GM19452 (cell line): ENCODE results near the gene CLCN4.

Source experiments
- ATAC-seq: cut with Tn5 transposase; IDR thresholded peaks from one replicate; pipeline ENCODE4 v1.9.1; 2021; ENCODE audit not compliant: unreplicated experiment

Gene CLCN4

DNA sequence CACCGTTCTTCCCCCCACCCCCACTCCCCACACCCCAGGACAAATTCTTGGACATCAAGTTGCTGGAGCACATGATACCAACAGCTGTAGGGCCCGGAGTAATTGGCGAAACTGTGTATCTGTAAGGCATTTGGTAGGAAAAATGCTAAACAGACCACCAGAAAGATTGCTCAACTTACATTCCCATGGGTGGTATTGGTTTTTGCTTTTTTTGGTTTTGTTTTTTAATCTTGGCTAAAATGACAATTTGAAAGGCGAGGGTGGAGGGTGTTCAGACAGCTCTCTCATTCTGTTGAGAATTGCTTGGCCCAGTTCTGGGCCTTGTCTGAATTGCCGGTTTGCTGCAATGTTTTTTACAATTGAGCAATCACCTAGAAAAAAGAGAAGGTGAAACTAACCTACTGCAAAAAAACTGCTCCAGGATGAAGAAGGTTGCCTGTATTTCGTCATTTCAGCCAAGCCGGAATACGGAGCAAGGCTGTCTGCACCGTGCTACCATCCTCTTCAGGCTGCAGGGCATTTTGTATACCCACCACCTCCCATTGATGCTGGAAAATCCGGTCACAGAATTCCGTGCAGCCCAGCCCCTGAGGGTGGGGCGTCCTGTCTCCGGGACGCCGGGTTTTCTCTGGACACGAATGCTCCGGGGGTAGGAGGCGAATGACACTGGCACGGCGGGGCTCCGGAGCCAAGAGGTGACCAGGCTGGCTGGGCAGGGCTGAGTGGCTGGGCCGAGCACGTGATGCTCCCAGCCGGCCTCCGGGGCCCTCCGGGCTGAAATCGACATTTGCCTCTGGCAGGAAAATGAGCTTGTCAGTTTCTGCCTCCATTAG, at the start of gene CLCN4:
CLCN4 (plus strand) TSS at position 777 of the 833 bp plus-strand sequence. CDS start 28,058 bp downstream, outside the sequence.
- ATAC-seq = peak; percentile 70

DNA sequence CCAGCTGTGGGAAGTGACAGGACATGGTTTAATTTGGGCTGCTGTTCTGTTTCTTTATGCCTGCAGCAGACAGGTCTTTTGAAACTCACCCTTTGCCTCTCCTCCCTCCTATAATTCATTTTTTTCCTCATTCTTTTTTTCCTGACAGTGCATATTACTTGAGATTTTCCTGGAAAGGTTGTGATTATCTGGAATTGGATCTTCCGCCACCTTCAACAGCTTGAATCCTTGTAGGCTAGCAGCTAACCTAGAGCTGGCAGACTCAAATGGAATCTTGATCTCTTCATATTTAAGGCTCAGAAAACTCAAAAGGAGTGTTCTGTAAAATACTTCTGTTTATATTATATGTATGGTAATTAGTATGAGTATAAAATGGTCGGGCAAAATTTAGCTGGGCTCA, 49.3 kb upstream of the CLCN4 start:
- ATAC-seq = no peak

DNA sequence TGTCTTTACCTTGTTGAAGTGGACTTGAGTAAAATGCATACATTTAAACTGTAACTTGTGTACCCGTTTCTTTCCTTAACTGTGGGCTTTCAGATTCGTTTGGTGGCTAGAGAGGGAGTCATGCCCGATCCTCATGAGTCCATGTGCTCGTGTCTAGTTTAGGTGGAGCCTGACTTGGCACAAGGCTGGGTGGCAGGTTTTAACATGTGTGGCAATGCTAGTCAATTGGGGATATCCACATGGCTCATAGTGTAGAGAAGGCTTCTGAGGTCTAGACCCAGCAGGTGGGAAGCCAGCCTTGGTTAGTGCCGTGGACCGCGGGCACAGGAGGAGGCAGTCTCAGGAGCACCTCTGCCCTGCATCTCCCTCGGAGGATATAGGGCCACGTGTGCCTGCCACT, 48.5 kb upstream of the CLCN4 start:
- ATAC-seq = no peak

DNA sequence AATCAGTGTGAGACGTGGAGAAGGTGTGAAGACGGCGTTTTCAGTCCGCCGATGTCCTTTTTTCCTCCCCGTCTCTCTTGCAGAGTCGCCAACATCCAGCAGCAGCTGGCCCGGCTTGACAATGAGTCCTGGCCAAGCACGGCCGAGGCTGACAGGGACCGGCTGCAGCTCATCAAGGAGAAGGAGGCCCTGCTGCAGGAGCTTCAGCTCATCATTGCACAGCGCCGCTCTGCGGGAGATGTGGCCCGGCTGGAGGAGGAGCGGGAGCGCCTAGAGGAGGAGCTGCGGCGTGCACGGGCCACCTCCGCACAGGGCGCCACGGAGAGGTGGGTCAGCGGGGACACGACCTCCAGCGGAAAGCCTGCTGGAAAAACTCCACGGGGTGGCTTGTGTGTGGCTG, 47.1 kb upstream of the CLCN4 start:
- no peak for ATAC-seq

DNA sequence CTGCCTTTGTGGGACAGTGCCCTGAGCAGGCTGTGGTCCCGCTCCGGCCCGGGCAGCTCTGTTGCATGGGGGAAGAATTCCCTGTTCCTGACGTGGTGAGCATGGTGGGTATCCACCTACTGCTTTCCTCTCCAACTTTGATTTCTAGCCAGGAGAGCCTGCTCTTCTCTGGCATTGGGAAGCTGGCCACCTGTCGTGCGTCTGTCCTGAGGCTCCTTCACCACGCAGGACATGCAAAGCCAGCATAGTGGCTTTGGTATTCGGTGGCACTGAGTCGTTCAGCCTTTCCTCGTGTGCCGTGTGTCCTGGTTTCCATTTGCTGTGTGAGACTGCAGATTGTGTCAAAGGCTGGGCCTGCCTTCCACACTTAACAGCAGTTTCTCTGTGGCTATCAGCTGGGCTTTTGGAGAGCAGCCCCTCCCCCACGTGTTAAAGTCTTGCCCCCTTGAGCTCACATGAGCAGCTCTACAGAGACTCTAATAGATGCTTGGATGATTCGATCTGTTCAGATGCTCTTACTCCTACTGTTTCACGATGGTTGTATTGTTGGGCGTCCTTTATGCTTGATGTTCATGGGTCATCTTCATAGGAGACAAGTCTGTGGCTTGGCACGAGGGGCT, 46.3 kb upstream of the CLCN4 start:
- ATAC-seq = no peak

DNA sequence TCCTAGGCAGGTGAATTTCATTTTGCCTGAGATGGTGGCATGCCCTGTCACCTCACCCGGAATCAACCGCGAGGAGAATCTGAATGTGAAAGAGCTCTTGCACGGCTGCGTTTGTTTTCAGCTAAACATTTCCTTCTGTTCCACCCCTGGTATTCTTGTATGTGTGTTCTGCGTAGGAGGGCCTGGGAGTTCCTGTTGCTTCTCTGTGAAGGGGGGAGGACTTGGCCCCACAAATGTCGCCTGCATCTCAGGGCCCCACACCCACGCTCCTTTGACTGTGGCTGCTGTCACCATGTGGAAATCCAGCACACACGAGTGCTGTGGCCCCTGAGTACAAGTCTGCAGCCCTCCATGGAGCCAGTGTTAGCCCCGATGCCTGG, 45.8 kb upstream of the CLCN4 start:
- ATAC-seq = peak; percentile 39

DNA sequence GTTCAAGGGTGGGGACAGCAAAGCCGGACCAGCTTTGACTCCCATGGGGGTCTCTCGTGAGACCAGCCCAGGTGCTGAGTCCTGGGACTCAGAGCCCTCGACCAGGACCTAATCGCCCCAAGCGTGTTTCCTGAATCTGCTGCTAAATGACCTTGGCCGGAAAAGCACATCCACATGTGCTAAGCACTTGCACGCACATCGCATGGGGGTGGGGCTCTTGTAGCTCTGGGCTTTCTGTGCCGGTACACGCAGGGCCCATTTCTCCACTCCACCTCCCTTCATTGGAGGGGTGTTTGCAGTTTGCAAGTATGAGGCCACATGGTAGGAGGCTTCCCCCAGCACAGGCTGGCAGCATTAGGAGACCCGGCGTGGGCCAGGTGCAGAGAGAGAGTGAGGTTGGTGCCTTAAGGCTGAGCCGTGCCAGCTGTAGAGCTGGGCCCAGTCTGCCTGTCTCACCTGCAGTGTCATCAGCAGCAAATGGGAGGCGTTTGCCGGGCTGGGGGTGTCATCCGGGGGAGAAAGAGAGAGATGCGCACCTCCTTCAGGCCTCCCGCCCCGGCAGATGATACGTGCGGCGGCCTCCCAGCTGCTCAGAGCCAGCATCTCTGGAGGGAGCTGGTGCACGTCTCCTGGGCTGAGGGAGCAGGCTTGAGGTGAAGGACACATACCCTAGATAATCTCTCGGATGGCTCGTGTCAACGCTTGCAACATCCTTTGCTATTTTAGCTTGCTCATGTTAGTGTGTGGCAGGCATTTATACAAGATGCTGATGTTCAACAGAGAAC, 45.2 kb upstream of the CLCN4 start:
- ATAC-seq = peak; percentile 56

DNA sequence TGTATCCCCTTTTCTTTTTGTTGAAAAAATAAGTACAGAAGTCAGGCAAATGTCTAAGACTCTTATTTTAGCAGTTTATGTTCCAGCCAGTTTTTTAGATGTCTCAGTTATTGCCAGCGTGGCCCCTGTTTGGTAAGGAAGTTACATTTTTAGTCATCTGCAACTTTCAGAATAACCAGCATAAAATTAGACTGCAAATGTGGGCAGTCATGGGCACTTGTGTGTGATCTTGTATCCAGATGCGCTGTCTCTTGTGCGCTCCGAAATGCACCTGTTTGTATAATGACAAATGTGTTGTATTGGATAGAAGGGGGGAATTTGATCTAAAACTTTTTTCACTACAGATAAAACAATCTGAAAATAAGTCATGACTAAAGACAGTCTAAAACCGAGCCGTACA, 44.3 kb upstream of the CLCN4 start:
- ATAC-seq = no peak

DNA sequence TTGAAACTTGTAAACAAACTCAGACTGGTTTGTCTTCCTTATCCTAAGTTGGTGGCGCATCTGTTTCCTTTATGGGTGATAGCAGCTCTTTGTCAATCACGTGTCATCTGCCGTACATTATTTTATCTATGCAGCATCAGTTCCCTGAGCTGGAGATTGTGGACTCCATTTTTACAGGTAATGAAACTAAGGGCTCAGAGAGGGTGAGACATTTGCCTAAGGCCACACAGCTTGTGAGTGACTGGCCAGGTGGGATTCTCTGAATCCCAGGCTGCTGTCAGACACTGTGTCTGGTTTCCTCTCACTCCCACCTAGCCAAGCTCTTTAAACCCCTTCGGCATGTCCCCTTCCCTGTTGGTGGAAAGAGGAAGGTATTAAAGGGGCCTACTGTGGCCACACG, 41.7 kb upstream of the CLCN4 start:
- no peak for ATAC-seq

DNA sequence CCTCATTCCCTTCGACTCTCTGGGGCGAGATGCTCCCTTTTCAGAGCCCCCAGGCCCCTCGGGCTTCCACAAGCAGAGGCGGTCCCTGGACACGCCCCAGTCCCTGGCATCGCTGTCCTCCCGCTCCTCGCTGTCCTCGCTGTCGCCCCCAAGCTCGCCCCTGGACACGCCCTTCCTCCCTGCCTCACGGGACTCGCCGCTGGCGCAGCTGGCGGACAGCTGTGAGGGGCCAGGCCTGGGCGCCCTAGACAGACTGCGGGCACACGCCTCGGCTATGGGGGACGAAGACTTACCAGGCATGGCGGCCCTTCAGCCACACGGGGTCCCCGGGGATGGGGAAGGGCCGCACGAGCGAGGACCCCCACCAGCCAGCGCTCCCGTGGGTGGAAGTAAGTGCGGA, 39.5 kb upstream of the CLCN4 start:
- ATAC-seq = no peak

DNA sequence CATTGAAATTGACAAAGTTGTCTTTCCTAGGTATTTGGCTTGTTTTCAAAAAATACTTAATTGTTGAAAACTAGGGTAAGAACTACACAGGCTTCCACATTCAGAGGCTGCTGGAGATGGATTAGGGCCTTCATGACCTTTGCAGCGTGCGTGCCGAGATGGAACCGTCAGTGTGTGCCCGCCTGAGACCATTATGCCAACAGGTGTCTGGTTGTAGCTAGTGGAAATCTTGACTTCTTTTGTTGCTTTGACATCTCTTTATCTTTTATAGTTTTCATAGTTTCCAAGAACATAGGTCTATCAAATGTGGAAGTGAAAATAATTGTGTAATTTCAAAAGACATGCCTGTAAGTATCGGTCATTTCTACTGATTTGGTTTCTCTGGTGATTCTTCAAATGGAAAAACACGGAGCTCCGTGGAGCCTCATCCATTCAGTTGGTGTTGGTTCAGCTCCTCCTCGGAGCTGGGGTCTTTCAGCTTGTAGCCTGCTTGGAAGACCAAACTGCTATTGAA, 38.9 kb upstream of the CLCN4 start:
- ATAC-seq = no peak

DNA sequence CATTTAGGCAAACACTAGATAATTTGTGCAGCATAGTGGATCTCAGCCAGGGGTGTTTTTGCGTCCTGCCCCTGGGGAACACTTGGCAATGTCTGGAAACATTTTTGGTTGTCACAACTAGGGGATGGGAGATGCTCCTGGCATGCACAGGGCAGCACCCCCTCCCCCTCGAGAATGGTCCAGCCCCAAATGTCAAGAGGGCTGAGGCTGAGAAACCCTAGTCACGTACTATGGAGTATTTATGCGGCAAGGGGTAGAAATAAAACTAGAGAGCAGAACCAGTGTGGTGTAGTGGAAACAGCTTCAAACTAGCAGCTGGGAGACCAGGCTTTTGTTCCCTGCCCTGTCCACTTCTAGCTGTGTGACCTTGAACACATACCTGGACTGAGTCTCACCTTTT, 38.2 kb upstream of the CLCN4 start:
- no peak for ATAC-seq

DNA sequence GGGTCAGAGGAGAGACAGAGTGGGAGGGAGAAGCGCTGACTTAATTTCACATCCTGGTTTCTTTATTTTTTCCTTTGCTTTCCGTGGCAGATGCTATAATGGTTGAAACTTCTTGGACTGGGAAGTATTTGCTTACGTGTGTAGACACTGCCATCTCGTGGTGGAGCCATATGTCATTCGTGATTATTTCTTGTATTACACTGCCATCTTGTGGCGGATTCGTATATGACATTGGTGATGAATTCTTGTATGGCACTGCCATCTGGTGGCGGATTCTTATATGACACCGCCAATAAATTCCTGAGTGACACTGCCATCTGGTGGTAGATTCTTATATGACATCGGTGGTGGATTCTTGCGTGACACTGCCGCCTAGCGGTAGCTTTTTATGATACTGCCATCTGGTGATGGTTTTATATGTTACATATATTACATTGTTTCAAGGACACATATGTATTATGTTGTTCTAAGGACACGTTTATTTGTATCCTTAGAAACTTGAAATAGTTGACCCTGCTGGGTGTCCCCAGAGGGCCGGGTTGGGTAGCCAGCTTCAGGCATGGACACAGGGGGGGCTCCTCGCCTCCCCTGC, 37.3 kb upstream of the CLCN4 start:
- ATAC-seq = peak; percentile 39

DNA sequence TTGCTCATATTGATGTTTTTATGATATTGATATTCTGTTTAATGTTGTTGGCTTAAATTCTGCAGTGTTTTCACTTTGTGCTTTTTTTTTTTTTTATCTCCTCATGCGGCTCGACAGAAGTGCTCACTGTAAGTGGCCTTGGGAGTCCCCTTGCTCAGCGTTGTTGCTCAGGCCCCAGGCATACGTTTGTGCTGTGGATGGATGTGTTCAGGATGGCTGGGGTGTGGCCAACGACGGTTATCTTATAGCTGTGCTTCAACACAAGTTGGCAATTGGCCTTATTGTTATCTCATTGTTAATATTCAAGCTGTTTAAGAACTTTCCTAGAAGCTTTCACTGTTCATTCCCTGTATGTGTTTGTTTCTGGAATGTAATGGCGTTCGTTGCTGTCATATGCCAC, 36.4 kb upstream of the CLCN4 start:
- ATAC-seq = no peak

DNA sequence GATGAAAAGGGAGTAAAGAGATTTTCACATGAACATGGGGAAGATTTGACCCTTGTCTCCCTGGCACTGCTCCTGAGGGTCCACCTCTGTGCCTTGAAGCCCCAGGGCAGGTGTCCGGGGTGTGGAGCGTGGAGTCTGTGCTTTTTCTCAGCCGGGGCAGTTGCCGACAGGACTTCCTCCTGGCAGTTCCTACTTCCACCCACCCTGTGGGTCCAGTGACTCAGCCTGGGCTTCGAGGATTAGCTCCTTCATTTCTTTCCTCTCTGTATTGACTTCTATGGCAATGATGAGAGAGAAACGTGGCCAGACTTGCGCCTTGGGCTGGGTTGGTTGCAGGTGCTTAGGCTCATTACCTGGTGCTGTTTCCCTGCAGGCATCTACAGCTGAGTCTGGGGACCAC, 35.9 kb upstream of the CLCN4 start:
- ATAC-seq = no peak

DNA sequence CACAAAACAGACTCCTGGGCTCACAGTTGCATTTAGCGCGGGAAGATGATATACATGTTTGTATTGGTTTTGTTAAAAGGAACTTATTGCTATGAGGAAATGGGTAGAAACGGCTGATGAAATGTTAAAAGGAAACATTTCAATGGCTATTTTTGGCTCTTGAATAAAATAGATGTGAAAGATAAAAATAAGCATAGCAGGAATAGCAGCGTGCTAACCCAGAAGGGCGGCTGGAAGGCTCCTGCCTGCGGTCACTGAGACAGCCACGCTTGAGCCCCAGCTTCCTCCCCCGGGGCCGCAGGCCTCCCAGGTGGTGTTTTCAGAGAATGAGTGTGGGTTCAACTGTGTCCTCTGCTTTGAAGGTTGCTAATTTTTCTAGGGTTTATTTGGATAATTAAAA, 35.0 kb upstream of the CLCN4 start:
- peak; percentile 78 for ATAC-seq

DNA sequence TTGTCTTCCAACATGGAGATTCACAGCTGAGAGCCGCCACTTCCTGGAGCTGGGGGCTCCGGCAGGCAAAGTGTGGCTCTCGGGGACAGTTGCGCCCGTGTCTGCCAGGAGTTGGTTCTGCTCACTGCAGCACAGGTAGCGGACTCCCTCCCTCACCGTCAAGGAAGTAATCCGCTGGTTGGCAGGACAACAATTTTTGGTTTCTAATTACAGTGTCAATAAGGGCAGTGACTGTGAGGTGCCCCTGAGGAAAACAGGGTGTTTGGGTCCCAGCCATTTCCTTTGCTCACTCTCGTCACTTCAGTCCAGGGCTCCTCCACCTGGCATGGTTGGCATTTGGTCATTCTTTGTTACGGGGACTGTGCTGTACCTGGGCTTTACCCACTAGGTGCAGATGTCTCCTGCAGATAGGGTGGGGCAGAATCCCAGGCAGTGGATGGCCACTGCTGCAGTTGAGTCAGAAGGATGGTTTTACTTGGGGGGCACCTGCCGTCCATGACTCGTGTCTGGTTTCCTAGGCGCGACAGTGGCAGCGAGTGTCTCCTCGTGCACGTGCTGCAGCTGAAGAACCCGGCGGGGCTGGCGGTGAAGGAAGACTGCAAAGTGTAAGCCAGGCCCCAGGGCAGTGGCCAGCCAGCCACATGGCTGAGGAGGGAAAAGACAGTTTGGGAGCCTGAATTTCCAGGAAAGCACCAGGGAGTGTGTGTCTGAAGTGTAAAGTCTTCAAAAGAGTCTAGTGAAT, 32.1 kb upstream of the CLCN4 start:
- no peak for ATAC-seq

DNA sequence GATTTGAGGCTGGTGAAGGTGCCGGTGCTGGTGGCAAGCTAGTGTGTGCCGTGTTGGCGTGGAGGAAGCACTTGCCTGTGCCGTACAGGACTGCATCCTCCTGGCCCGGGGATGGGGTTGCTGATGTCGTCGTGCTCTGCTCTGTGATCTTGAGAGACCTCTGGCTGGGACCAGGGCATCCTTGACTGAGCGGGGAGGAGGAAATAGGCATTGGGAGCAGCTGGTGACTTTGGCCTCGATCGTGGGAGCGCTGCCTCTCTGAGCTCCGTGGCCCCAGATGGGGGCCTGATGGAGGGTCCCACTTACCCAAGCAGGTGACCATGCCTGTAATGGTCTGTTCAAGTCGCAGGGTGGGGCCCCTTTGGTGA, 31.5 kb upstream of the CLCN4 start:
- no peak for ATAC-seq

DNA sequence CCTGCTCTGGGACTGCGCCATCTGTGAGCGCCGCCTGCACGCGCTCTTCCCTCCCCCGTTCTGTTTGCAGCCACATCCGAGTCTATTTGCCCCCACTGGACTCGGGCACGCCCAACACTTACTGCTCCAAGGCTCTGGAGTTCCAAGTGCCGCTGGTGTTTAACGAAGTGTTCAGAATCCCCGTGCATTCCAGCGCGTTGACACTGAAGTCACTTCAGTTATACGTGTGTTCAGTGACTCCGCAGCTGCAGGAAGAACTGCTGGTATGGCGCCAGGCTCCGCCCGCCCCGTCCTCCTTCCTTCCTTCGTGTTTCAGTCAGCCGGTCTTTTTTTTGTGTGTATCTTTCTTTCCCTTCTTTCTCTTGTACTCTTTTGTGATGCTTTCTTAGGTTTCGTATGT, 30.7 kb upstream of the CLCN4 start:
- ATAC-seq = no peak

DNA sequence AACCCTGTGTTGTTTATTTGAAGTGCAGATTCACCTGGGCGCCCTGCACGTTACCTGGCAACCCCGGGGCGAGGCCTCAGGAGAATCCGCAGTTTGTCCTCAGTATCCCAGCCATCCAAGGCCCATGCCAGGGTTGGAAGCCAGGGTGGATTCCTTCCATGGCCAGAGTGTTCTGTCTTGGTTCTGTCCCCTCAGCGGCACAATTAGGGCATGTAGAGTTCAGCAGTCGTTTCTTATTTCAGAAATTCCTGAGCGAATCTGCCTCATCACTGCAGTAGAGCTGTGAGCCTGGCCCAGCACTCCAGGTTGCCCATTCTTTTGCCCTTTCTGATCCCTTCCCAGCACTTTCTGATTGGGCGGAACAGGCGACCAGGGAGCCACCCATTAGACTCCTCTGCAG, 29.9 kb upstream of the CLCN4 start:
- ATAC-seq = no peak

DNA sequence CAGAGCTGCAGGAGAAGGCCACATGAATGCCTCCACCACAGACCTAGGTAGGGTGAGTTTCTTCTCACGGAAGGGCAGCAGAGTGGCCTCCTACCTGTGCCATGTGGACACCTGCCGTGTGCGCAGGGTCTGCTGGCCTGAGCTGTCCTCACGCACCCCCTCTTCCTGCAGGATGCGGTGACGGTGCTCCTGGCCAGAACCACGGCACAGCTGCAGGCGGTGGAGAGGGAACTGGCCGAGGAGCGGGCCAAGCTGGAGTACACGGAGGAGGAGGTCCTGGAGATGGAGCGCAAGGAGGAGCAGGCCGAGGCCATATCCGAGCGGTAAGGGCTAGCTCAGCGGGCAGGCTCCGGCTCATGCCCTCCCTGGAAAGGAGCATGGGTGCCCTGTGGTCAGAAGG, 28.4 kb upstream of the CLCN4 start:
- ATAC-seq = no peak
